Epithelial cell of proximal tubule (primary cell): ENCODE measurements around the gene GALNT12. TPM values are rescaled to one million over a fixed set of nuclear protein-coding genes. Genes with fewer than 3 reads are reported as not detected.

ENCODE experiments used
- DNase-seq: peaks from one replicate; pipeline ENCODE4 v3.0.0-alpha.2; 2011; ENCODE audit warnings: low read depth
- H3K4me3 ChIP-seq: 2 replicates; pipeline ENCODE4 v1.5.1; 2011; ENCODE audit warnings: low read depth, mild to moderate bottlenecking, low read length
- total RNA-seq: library from RNA; depleted of rRNA; stranded (reverse); fragments of >200 nt; gene quantifications from 2 replicates; pipeline ENCODE4 v1.2.3, GENCODE V29; 2015
- TF ChIP-seq, protein P1 (sequence below): conservative IDR thresholded peaks from 2 replicates; pipeline ENCODE4 v1.5.1; 2012; ENCODE audit warnings: low read depth, mild to moderate bottlenecking, low read length

Gene GALNT12
- total RNA-seq, 1 donor from 2014 or later: 19.5 TPM

DNA sequence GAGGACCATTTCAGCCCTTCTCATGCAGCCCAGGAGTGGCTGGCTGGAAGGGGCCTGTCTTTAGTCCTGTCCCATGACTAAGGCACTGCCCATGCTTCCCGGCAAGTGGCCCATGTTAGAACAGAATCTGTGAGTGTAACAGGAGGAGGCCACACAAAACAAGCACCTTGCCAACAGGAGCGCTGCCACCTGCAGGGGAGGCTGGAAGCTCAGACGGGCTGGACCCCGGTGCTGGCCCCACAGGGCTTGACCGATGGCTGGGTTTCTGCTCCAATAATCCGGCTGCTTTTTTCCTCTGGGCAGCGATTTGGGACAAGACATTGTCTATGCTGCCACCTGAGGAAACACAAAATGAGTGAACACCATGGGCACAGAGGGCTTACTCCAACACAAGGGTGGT lies 39.6 kb upstream of the GALNT12 start:
- DNase-seq: no peak
- no peak overlapping the region for H3K4me3 ChIP-seq
- TF ChIP-seq, protein P1, sequence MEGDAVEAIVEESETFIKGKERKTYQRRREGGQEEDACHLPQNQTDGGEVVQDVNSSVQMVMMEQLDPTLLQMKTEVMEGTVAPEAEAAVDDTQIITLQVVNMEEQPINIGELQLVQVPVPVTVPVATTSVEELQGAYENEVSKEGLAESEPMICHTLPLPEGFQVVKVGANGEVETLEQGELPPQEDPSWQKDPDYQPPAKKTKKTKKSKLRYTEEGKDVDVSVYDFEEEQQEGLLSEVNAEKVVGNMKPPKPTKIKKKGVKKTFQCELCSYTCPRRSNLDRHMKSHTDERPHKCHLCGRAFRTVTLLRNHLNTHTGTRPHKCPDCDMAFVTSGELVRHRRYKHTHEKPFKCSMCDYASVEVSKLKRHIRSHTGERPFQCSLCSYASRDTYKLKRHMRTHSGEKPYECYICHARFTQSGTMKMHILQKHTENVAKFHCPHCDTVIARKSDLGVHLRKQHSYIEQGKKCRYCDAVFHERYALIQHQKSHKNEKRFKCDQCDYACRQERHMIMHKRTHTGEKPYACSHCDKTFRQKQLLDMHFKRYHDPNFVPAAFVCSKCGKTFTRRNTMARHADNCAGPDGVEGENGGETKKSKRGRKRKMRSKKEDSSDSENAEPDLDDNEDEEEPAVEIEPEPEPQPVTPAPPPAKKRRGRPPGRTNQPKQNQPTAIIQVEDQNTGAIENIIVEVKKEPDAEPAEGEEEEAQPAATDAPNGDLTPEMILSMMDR: no peak

DNA sequence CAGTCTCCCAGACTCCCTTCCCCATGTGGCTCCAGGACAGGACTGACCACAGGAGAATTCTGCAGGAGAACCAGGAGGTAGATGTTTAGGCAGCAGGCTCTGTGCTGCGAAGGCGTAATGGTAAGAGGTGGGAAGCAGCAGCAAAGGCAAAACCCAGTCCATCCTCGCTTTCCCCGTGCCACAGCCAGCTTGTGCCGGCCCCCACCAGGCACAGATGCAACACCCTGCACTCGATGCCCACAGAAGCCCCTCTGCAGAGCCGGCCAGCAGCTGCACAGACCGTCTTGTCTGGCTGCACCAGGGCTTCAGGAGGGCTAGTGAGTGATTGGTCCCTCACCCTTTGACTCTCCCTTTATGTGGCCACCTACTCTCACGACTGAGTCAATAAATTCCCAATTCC lies 39.1 kb upstream of the GALNT12 start:
- no peak for DNase-seq
- H3K4me3 ChIP-seq: no peak overlapping the region
- TF ChIP-seq, protein P1: no peak

DNA sequence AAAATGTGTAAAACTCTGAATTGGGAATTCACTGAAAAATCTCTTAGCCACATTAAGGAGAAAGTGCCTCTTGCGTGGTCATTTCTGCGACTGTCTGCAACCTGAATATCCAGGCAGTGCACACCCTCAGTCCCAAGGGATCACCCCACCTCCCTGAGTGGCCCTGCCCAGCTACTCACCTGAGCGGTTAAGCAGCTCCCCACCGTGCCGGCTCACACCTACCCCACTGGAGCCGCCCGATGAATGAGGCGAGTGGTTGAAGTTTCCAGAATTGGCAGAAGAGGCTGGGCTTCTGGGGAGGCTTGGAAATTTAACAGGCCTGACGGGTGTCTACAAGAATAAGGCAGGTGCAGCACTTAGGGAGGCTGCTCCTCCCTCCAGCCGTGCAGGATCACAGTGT lies 36.8 kb upstream of the GALNT12 start:
- TF ChIP-seq, protein P1: no peak
- no peak for DNase-seq
- no peak overlapping the region for H3K4me3 ChIP-seq

DNA sequence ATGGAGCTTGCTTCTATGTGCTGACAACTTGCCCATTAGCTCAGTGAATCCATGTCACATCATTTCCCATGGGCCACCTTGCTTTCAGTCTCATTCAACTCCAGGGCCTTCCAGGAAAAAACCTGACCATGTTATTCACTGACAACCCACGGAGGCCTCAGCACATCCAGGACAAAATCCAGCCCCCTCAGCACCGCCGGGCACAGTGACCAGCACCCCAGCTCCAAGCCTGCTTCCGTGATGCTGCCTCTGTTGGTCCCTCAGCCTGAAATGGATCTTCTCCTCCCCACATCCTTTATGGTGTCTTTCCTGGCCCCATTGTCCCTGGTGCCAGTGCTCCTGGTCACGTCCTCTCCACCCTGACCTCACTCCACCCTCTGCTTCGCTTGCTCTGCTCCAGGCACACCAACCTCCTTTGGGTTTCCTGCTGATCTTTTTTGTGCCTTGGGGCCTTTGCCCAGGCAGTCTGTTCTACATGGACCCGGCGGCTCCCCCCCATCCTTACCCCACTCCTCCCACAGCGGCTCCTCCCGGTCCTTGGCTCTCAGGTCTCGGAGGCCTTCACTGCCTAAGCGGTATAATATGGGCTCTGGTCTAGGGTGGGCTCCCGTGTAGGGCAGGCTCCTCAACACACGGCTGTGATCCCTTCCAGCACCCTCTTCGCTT lies 36.1 kb upstream of the GALNT12 start:
- no peak for DNase-seq
- H3K4me3 ChIP-seq: no peak overlapping the region
- TF ChIP-seq, protein P1: no peak

DNA sequence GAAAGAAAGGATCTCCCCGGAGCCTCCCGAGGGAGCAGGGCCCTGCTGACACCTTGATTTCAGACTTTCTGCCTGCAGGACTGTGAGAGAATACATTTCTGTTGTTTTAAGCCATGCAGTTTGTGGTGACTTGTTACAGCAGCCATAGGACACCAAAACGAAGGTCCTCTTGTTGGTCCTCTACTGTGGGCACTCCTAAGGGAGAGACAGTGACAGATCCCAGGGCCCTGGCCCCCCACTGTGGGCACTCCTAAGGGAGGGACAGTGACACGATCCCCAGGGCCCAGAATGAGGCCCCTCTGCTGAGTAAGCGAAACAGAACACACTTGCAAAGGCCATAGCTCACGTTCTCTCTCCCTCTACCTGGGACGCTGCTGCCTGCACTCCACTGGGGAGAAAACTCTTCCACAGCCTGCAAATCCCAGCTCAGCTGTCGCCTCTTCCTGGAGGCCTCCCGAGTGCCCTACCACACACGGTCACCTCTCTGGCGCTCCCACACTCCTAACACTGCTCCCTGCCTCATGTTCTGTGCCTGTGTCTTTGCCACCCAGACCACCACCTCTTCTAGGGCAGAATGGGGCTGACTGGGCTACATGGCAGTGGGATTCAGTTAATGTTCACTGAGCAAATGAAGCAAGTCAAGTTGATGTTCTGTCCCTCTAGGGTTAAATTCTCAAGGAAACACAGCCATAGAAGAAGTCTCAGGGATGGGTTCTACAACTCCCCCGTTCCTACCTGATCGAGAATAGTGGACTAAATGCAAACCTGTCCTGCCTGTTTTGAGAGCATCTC lies 34.9 kb upstream of the GALNT12 start:
- DNase-seq: no peak
- no peak overlapping the region for H3K4me3 ChIP-seq
- TF ChIP-seq, protein P1: no peak

DNA sequence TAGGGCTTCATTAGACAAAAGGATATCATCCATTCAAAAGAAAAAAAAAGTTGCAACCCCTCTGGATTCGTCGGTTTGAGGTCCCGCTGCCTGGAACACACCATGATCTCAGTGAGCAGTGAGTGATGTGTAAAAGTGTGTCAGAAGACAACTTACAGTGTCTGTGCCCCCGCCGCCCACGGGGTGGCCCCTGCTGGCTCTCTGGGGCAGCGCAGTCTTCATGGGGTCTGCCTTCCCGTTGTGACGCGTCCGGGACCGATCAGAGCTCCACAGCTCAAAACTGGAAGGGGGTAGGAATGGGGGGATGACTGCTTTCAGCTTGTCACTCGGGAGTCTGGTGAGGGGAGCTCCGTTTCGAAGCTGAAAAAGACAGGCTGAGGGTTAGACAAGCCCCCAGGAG lies 33.7 kb upstream of the GALNT12 start:
- no peak overlapping the region for H3K4me3 ChIP-seq
- TF ChIP-seq, protein P1: no peak
- no peak for DNase-seq
